ENCODE data around the gene PRKCA.

DNA sequence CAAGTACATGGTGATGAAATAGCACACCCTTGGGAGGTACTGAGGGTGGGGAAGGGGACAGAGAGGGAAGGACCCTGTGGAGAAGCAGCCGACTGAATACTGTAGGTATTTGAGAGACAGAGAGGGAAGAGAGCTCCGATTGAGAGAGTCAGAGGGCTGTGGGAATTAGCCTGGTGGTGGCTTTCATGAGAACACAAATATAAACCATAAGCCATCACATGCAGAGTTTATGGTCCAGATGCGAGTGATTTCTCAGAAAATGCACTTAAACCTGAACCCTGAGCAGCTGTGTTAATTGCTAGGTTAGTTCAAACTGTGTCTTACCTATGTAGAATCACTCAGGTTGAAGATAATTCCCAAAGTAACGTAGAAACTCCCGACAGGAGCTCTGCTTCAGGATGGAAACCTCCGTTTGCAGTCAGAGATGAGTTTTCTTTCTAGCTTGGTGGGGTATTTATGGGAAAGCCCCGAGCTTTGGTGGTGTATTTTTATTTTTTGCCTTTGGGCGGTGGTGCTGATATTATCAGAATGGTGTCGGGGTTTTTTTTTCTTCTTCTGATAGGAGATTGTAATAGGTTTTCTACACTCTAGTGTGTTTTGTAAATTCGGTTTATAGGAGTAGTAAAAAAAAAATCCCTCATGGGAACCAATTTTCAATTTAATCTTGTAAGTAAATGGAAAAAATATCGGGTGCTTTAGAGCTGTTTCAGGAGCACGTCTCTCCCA lies 347.6 kb downstream of the PRKCA start:
- TF ChIP-seq RFX5 (IDR thresholded peaks at IDR 0.05): no peak
- no peak for TF ChIP-seq POLR2A (IDR thresholded peaks at IDR 0.05; ENCODE audit: low read length)
